NCI-H460 (cell line): Measurements from ENCODE around the gene SIRT6. TPM values are rescaled to one million over a fixed set of nuclear protein-coding genes. Genes with fewer than 3 reads are reported as not detected.
A peak's percentile ranks its signal among the peaks of the same experiment; 100 is the strongest.
"Not testable (repeated sequence)": the region's sequence is repeated elsewhere in the genome, so short reads cannot be mapped to it uniquely, and the experiment has no call there.

Experiments used
- DNase-seq: peaks from one replicate; pipeline ENCODE4 v3.0.0-alpha.2; 2016; ENCODE audit warnings: low read depth; ENCODE audit errors: extremely low read depth
- total RNA-seq: library from RNA; depleted of rRNA; stranded (reverse); fragments of >200 nt; shearing (Covaris generic); gene quantifications from 2 replicates; pipeline ENCODE4 v1.2.3, GENCODE V29; 2014

SIRT6 gene
- total RNA-seq, 1 experiment from 2014 or later = 14.8 TPM

GRCh38 chr19:4177146-4177545, 5.2 kb downstream of the SIRT6 start:
- DNase-seq = no peak

- no peak for DNase-seq
Measured at GRCh38 chr19:4175669-4175931, 6.8 kb downstream of the SIRT6 start.

GRCh38 chr19:4174895-4175668, 7.3 kb downstream of the SIRT6 start:
- DNase-seq = no peak

GRCh38 chr19:4174213-4174894, 8.0 kb downstream of the SIRT6 start:
- DNase-seq = no peak

GRCh38 chr19:4173479-4174212, 8.7 kb downstream of the SIRT6 start:
- no peak for DNase-seq

- DNase-seq = peak; percentile 33
Measured at GRCh38 chr19:4172861-4173473, 9.4 kb downstream of the SIRT6 start.

GRCh38 chr19:4171676-4172075, 10.7 kb downstream of the SIRT6 start:
- no peak for DNase-seq

- DNase-seq = no peak
Measured at GRCh38 chr19:4164262-4164661, 18.1 kb downstream of the SIRT6 start.

- DNase-seq = no peak
Measured at GRCh38 chr19:4161415-4162077, 20.8 kb downstream of the SIRT6 start.

GRCh38 chr19:4157971-4158370, 24.4 kb downstream of the SIRT6 start:
- DNase-seq = not testable (repeated sequence)

- DNase-seq = no peak
Measured at GRCh38 chr19:4157164-4157563, 25.2 kb downstream of the SIRT6 start.

GRCh38 chr19:4154571-4155312, 27.6 kb downstream of the SIRT6 start:
- DNase-seq = no peak

- no peak for DNase-seq
Measured at GRCh38 chr19:4152241-4152998, 29.9 kb downstream of the SIRT6 start.

GRCh38 chr19:4151623-4152022, 30.7 kb downstream of the SIRT6 start:
- no peak for DNase-seq

GRCh38 chr19:4149518-4150288, 32.7 kb downstream of the SIRT6 start:
- no peak for DNase-seq

GRCh38 chr19:4144666-4145249, 37.6 kb downstream of the SIRT6 start:
- no peak for DNase-seq

GRCh38 chr19:4142916-4143315, 39.4 kb downstream of the SIRT6 start:
- DNase-seq = not testable (repeated sequence)

- DNase-seq = peak; percentile 61
Measured at GRCh38 chr19:4140237-4140711, 42.1 kb downstream of the SIRT6 start.
